SU-DHL-6 (cell line): ENCODE results near the gene NINL.

Experiments used
- H2AFZ ChIP-seq: fragments of 200-600 bp; sonication (generic); 2 replicates; pipeline ENCODE4 v1.6.1; 2014; ENCODE audit warnings: low read depth, mild to moderate bottlenecking, moderate library complexity, mixed read lengths, antibody characterized with exemption, low read length; ENCODE audit not compliant: severe bottlenecking
- H3F3A ChIP-seq: fragments of 200-600 bp; shearing (Covaris generic); 2 replicates; pipeline ENCODE4 v1.6.0; 2016; ENCODE audit warnings: antibody characterized with exemption, mild to moderate bottlenecking; ENCODE audit not compliant: insufficient read depth
- H3K27ac ChIP-seq: fragments of 200-600 bp; sonication (generic); 2 replicates; pipeline ENCODE4 v1.5.1; 2016; ENCODE audit warnings: low read depth, mild to moderate bottlenecking, low read length, moderate library complexity, mixed read lengths
- H3K27me3 ChIP-seq: fragments of 200-600 bp; sonication (generic), shearing (Covaris generic); 2 replicates; pipeline ENCODE4 v1.6.0; 2014; ENCODE audit warnings: mild to moderate bottlenecking, low read length
- H3K36me3 ChIP-seq: fragments of 200-600 bp; sonication (generic); 2 replicates; pipeline ENCODE4 v1.6.1; 2014; ENCODE audit warnings: mild to moderate bottlenecking, low read length, mixed read lengths
- H3K4me2 ChIP-seq: fragments of 300-600, 200-600 bp; shearing (Covaris generic), sonication (generic); 2 replicates; pipeline ENCODE4 v1.6.0; 2014; ENCODE audit warnings: low read length, low read depth, mild to moderate bottlenecking; ENCODE audit not compliant: poor library complexity, severe bottlenecking
- H3K4me3 ChIP-seq: fragments of 200-600 bp; sonication (generic); 2 replicates; pipeline ENCODE4 v1.5.1; 2014; ENCODE audit warnings: antibody characterized with exemption, low read length, mild to moderate bottlenecking, mixed read lengths; ENCODE audit not compliant: insufficient read depth, poor library complexity, severe bottlenecking
- H3K79me2 ChIP-seq: fragments of 200-600 bp; sonication (generic); 2 replicates; pipeline ENCODE4 v1.6.1; 2014; ENCODE audit warnings: mild to moderate bottlenecking, low read length, moderate library complexity; ENCODE audit not compliant: insufficient read depth
- H3K9ac ChIP-seq: fragments of 200-600 bp; sonication (generic); 2 replicates; pipeline ENCODE4 v1.7.0; 2014; ENCODE audit warnings: mild to moderate bottlenecking, low read length
- H3K9me2 ChIP-seq: fragments of 200-600 bp; sonication (generic); replicated peaks from 2 replicates; pipeline ENCODE4 v1.6.1; 2014; ENCODE audit warnings: low read length; ENCODE audit not compliant: insufficient read depth
- H3K9me3 ChIP-seq: fragments of 200-600 bp; sonication (generic); 2 replicates; pipeline ENCODE4 v1.6.1; 2014; ENCODE audit warnings: low read length, mixed read lengths; ENCODE audit not compliant: insufficient read depth
- H4K20me1 ChIP-seq: fragments of 200-600 bp; sonication (generic); 2 replicates; pipeline ENCODE4 v1.6.1; 2014; ENCODE audit warnings: low read depth, mild to moderate bottlenecking, antibody characterized with exemption, low read length, moderate library complexity, mixed read lengths
- CTCF ChIP-seq: fragments of 200-600 bp; sonication (generic); IDR thresholded peaks from one replicate; pipeline ENCODE4 v1.5.1; 2017; ENCODE audit warnings: antibody characterized with exemption, mild to moderate bottlenecking, low read length, moderate library complexity; ENCODE audit not compliant: insufficient read depth, poor library complexity, severe bottlenecking
- EZH2phosphoT487 ChIP-seq: fragments of 200-600 bp; sonication (generic), shearing (Covaris generic); conservative IDR thresholded peaks from 2 replicates; pipeline ENCODE4 v1.6.1; 2018; ENCODE audit warnings: mild to moderate bottlenecking, antibody characterized with exemption, low read length, moderate library complexity, mixed read lengths

Gene NINL

DNA sequence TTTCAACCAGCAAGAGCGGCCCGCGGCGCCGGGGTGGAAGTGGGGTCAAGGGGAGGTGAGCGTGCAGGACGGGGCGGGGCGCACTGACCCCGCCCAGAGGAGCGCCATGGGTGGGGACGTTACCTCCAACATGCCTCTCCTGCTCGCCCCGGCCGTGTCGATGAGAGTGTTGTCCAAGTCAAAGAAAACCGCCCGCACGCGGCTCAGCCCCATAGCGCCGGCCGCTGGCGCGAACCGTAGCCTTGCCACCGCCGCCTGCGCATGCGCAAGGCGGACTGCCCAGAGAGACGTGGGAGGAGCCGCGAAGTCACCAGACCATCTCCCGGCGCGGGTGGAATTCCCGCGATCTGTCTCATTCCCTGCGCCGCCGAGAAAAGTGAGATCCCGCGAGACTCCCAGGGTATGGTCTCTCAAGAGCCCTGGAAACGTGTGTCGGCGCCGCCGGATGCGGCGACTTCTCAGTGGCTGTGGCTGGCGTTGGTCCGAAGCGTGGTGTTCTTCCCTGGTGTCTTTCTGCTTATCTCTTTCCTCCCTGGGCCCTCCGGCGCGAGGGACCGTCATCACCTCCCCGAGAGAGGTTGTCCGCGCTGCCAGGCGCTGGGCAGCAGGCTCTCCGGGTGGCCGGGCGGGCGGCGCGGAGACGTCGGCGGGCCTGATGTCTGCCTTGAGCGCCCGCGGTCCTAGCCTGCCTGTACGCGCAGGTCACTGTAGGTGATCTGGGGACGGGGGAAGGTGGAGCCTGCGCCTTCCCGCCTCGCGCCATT is 38.6 kb upstream of the NINL start, which contains the start of gene NANP:
TSS of gene NANP (minus strand) at position 279 of the 764 bp plus-strand sequence. CDS start at position 213, 66 bp downstream.
- Histone ChIP-seq H3K4me2 (peak within 1 kb of the TSS; percentile 83), H3K9ac (peak within 1 kb of the TSS; percentile 81), H3K9me2 (no peaks in the 10 kb centered on the region), H3K36me3 (no peaks in the 10 kb centered on the region), H3K9me3 (no peaks in the 10 kb centered on the region), H4K20me1 (no peaks in the 10 kb centered on the region), H3K4me3 (peak within 1 kb of the TSS; percentile 58), H2AFZ (peak within 1 kb of the TSS; percentile 56), H3F3A (no peaks in the 10 kb centered on the region), H3K27ac (peak within 1 kb of the TSS; percentile 87), H3K27me3 (no peaks in the 10 kb centered on the region), H3K79me2 (peaks cover 39% of the 10 kb centered on the region)
- TF ChIP-seq CTCF (no peak), EZH2phosphoT487 (no peak)

DNA sequence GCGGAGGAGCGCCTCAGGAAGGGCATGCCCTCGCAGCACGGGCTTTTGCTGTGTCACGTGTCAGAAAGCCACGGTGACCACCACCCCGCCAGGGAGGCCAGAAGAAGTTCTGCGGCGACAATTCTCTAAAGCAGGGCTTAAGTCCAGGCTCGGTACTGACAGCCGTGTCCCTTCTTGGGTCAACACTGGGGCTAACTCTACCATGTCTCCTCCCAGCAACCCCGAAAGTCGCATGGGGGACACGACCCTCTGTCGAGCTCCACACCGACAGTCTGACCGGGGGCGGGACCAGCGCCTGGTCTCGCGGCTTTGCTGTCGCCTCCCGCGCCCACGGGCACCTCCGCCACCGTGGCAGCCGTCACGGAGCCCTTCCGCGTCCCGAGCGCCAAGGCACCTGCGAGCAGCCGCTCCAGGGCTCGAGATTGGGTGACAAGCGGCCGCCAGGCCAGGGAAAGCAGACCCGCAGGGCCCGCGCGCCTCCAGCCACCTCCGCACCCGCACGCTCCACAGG is 37.9 kb upstream of the NINL start:
- Histone ChIP-seq H3K9ac (peak overlapping the region; percentile 81), H4K20me1 (no peaks in the 10 kb centered on the region), H2AFZ (peak overlapping the region; percentile 31), H3K79me2 (peaks cover 39% of the 10 kb centered on the region), H3K4me2 (peak overlapping the region; percentile 83), H3K27ac (peak overlapping the region; percentile 87), H3F3A (no peaks in the 10 kb centered on the region), H3K36me3 (no peaks in the 10 kb centered on the region), H3K27me3 (no peaks in the 10 kb centered on the region), H3K9me2 (no peaks in the 10 kb centered on the region), H3K9me3 (no peaks in the 10 kb centered on the region), H3K4me3 (peak overlapping the region; percentile 58)
- TF ChIP-seq CTCF, result no peak
- TF ChIP-seq EZH2phosphoT487, result no peak

- Histone ChIP-seq H3F3A (no peaks in the 10 kb centered on the region), H3K27ac (peak overlapping the region; percentile 87; the same call in 1 of the 2 replicates), H3K4me3 (peak overlapping the region; percentile 58), H3K9ac (peak overlapping the region; percentile 81), H3K79me2 (peaks cover 39% of the 10 kb centered on the region), H3K27me3 (no peaks in the 10 kb centered on the region), H3K4me2 (peak overlapping the region; percentile 83), H2AFZ (peak overlapping the region; percentile 31), H4K20me1 (no peaks in the 10 kb centered on the region), H3K9me3 (no peaks in the 10 kb centered on the region), H3K9me2 (no peaks in the 10 kb centered on the region), H3K36me3 (no peaks in the 10 kb centered on the region)
- no peak for TF ChIP-seq EZH2phosphoT487
- no peak for TF ChIP-seq CTCF
These were observed 37.3 kb upstream of the NINL start for GRCh38 chr20:25622450-25623224.
